Activated CD8-positive, alpha-beta memory T cell treated with anti-CD3 and anti-CD28 coated beads for 4 hours (primary cell): Measurements from ENCODE around the gene GSTM3.
"Not testable (repeated sequence)": the region's sequence is repeated elsewhere in the genome, so short reads cannot be mapped to it uniquely, and the experiment has no call there.

ENCODE experiments used
- DNase-seq, 2 donors: peaks; one replicate each; pipeline ENCODE4 v3.0.0-alpha.2; 2020; ENCODE audit warnings: low read depth in 2 of 2

Gene GSTM3

DNA sequence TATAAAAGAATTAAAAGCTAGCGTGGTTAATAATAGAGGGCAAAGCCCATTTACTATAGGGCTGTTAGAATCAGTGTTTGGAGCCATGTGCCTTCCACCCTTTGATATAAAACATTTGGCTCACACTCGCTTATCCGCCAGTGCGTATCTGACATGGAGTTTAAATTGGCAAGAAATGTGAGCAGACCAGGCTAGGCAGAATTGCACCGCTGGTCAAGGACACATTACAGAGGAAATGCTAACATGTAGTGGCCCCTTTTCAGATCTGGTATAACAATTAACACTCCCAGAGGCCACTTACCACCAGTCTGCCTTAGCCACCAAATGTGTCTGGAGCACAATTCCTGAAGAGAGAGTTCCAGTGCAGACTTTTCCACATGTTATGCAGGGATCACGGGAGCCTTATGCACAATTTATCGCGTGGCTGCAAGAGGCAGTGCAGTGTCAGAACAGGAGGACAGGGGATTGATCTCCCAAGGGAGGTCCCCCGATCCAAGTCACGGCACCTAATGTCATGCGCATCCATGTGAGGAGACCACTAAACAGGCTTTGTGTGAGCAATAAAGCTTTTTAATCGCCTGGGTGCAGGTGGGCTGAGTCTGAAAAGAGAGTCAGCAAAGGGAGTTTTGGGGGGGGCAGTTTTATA lies 14.0 kb downstream of the GSTM3 start:
- DNase-seq, result no peak

- DNase-seq, result no peak
These were observed 14.8 kb downstream of the GSTM3 start for GRCh38 chr1:109726007-109726406.

- no peak for DNase-seq
These were observed 15.3 kb downstream of the GSTM3 start for GRCh38 chr1:109725510-109725909.

DNA sequence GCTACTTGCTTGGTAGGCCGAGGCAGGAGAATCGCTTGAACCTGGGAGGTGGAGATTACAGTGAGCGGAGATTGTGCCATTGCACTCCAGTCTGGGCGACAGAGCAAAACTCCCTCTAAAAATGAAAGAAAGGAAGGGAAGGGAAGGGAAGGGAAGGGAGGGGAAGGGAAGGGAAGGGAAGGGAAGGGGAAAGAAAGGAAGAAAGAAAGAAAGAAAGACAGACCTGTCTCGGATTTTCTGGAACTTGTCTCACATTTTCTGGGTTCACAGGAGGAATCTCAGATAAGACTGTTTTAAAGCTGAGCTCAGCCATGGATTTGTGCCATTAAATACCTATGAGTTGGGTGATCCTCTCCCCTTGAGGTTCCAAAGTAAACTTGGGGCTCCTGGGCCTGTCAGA lies 15.9 kb downstream of the GSTM3 start:
- DNase-seq, result no peak

- DNase-seq, result no peak
These were observed 17.7 kb downstream of the GSTM3 start for GRCh38 chr1:109722908-109723691.

- DNase-seq, result no peak
These were observed 18.9 kb downstream of the GSTM3 start for GRCh38 chr1:109721971-109722370.

DNA sequence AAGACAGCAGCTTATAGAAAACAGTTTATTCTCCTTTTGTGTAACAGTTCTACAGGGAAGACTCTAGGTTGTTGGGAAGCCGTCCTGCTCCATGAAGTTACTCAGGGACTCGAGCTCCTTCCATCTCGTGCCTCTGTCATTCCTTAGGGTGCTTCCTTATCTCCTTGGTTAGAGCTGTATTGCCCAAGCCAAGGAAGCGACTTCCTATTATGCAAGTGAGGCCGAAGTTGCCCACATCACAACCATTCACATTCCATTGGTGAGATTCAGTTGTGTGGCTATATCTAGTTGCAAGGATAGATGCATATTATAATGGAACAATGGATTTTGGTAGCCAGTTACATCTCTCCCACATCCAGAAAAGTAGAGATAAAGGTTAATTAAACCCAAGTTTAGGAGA lies 19.8 kb downstream of the GSTM3 start:
- no peak for DNase-seq

- no peak for DNase-seq
These were observed 21.5 kb downstream of the GSTM3 start for GRCh38 chr1:109719337-109719837.

DNA sequence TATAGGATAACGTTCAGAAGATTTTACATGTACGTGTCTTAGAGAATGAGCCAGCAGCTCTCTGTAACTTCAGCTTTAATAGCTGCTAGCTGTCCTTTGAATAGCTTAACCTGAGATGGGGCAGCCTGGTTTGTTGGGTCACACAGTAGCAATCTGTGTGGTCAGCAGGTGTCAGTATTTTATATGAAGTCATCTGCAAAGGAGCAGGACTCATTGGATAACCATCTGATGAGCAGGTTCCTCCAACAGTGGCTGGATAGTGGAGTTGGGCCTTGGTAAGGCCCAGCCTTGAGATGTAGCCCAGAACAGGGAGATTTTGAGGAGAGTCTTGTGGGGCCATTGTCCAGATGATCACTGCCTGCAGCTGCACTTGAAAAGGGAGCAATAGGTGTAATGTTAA lies 22.3 kb downstream of the GSTM3 start:
- DNase-seq, result no peak

DNA sequence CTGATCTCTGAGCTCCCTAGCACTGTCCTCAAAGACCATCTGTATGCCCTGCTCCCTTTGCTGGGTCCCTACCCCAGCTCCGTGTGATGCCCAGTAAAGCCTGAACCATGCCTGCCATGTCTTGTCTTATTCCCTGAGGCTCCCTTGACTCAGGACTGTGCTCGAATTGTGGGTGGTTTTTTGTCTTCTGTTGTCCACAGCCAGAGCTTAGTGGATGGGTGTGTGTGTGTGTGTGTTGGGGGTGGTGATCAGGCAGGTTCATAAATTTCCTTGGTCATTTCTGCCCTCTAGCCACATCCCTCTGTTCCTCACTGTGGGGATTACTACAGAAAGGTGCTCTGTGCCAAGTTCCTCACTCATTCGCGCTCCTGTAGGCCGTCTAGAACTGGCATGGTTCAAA lies 23.1 kb downstream of the GSTM3 start:
- no peak for DNase-seq

DNA sequence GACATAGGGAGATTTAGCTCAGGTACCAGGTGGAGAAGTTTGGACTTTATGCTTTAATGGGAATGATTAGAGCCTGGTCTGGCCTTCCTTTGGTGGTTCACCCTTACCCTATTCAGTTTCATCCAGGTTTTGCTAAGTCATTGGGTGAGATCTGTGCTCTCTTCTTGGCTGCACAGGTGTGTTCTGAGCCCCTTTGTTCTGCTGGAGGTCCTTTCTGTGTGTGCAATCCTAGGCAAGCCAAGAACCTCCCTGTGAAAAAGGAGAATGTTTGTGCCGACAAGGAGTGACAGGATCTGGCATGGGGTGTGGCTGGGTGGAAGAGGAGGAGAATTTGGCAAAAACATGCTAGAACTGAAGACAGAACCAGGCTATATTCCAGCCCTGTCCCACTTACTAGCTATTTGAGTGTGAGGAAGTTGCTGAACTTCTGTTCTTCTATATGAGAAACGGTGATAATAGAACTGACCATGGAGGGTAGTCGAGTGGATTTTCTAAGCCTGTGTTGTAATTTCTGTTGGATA lies 24.2 kb downstream of the GSTM3 start:
- DNase-seq, result no peak

GRCh38 chr1:109716121-109716520 lies 24.7 kb downstream of the GSTM3 start:
- DNase-seq, result no peak

DNA sequence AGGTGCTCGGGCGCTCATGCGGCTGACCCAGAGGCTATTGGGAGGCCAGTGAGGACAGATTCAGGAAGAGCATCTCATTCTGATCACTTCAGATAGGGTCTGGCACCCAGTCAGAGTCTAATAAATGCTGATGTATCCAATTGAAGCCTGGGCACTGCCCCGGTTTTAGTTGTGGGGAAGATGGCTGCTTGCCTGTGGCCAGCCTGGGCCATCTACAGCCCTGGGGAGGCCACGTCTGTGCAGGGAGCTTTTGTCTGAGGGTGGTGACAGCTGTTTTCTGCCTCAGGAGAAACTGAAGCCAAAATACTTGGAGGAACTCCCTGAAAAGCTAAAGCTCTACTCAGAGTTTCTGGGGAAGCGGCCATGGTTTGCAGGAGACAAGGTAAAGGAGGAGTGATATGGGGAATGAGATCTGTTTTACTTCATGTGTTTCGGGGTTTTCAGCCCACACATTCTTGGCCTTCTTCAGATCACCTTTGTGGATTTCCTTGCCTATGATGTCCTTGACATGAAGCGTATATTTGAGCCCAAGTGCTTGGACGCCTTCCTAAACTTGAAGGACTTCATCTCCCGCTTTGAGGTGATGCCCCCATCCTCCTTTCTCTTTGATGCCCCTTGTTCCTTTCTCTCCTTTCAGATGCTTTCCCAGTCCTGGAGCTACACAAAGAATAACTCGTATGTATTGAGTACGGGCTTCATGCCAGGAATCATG lies 26.0 kb downstream of the GSTM3 start:
- no peak for DNase-seq

GRCh38 chr1:109713636-109714035 lies 27.2 kb downstream of the GSTM3 start:
- no peak for DNase-seq

- no peak for DNase-seq
These were observed 28.4 kb downstream of the GSTM3 start for GRCh38 chr1:109712321-109712864.

- not testable (repeated sequence) for DNase-seq
These were observed 29.1 kb downstream of the GSTM3 start, which contains the start of gene GSTM5 for GRCh38 chr1:109711593-109712320. TSS of gene GSTM5 (plus strand) at chr1:109712251. CDS start at chr1:109712313, 62 bp downstream.

- not testable (repeated sequence) for DNase-seq
These were observed 31.0 kb downstream of the GSTM3 start for GRCh38 chr1:109709822-109710221.

- DNase-seq, result not testable (repeated sequence)
These were observed 31.9 kb downstream of the GSTM3 start for GRCh38 chr1:109708949-109709348.

GRCh38 chr1:109705411-109705810 lies 35.4 kb downstream of the GSTM3 start:
- DNase-seq, result no peak

GRCh38 chr1:109704173-109704572 lies 36.7 kb downstream of the GSTM3 start:
- DNase-seq, result no peak

DNA sequence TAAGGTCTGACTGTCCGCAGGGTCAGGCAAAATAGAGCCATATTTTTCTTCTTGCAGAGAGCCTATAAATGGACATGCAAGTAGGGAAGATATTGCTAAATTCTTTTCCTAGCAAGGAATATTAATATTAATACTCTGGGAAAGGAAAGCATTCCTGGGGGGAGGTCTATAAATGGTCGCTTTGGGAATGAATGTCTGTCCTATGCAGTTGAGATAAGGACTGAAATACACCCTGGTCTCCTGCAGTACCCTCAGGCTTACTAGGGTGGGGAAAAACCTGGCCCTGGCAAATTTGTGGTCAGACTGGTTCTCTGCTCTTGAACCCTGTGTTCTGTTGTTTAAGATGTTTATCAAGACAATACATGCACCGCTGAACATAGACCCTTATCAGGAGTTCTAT lies 37.9 kb downstream of the GSTM3 start:
- DNase-seq, result not testable (repeated sequence)
